LNCaP clone FGC (cell line): Measurements from ENCODE around the gene LRSAM1.

Source experiments
- DNase-seq: peaks from one replicate; pipeline ENCODE4 v3.0.0-alpha.2; 2011; ENCODE audit warnings: low read depth
- H3K4me3 ChIP-seq: 2 replicates; pipeline ENCODE4 v1.5.1; 2011; ENCODE audit warnings: mild to moderate bottlenecking, low read depth, low read length, control low read depth
- TF ChIP-seq, protein P1 (sequence below): IDR thresholded peaks from 2 replicates; pipeline ENCODE4 v1.5.1; 2012; ENCODE audit warnings: mild to moderate bottlenecking; ENCODE audit not compliant: control insufficient read depth, insufficient read depth; ENCODE audit errors: extremely low read depth

The LRSAM1 gene

DNA sequence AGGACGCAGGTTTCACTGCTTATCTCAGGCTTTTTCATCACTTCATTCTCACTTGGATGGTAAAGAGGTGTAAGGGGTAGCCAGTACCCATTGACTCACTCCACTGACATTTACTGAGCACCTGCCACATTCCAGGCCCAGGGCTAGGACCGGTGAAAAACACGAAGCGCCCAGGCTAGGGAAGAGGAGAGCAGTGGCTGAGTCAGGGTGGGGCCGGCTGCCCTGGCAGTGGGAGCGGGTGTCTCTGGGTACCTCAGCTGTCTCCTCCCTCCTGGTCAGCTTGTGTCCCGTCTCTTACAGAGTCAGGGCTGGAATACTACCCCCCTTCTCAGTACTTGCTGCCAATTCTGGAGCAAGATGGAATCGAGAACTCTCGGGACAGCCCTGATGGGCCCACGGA is 22.2 kb downstream of the LRSAM1 start:
- TF ChIP-seq, protein P1, sequence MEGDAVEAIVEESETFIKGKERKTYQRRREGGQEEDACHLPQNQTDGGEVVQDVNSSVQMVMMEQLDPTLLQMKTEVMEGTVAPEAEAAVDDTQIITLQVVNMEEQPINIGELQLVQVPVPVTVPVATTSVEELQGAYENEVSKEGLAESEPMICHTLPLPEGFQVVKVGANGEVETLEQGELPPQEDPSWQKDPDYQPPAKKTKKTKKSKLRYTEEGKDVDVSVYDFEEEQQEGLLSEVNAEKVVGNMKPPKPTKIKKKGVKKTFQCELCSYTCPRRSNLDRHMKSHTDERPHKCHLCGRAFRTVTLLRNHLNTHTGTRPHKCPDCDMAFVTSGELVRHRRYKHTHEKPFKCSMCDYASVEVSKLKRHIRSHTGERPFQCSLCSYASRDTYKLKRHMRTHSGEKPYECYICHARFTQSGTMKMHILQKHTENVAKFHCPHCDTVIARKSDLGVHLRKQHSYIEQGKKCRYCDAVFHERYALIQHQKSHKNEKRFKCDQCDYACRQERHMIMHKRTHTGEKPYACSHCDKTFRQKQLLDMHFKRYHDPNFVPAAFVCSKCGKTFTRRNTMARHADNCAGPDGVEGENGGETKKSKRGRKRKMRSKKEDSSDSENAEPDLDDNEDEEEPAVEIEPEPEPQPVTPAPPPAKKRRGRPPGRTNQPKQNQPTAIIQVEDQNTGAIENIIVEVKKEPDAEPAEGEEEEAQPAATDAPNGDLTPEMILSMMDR: no peak
- no peak overlapping the region for H3K4me3 ChIP-seq
- DNase-seq: no peak

DNA sequence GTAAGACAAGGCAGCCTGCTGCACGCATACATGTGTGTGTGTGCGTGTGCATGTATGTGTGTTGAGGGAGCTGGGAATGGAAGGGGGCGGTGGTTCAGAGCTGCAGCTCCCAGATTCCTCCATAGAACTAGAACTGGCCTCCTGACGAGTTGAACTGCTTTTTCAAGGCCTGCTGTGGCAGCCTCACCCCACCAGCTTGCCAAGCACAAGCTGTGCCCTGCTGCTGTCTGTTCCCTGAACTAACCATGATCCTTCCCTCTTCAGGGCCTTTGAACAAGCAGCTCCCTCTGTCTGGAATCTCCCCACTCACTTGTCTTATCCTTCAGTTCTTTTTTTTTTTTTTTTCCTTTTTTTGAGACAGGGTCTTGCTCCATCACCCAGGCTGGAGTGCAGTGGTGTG is 22.6 kb downstream of the LRSAM1 start:
- no peak for DNase-seq
- H3K4me3 ChIP-seq: no peak overlapping the region
- TF ChIP-seq, protein P1: no peak

DNA sequence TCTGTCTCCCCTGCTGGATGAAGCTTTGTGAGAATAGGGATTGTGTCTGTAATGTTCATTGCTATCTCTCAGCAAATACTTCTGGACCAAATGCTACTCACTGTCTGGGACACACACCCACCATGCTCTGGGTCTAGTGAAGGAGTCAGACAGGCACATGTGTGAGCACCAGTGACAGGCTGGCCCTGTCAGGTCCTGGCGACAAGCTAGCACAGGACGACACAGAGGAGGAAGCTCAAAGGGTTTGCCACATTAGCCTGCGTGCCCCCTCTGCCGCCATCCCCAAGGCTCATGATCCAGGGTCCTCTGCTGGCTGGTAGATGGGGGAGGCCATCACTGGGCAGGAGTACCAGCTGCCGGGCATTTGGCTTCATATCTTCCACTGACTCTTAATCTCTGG is 23.3 kb downstream of the LRSAM1 start:
- no peak overlapping the region for H3K4me3 ChIP-seq
- DNase-seq: no peak
- TF ChIP-seq, protein P1: no peak

DNA sequence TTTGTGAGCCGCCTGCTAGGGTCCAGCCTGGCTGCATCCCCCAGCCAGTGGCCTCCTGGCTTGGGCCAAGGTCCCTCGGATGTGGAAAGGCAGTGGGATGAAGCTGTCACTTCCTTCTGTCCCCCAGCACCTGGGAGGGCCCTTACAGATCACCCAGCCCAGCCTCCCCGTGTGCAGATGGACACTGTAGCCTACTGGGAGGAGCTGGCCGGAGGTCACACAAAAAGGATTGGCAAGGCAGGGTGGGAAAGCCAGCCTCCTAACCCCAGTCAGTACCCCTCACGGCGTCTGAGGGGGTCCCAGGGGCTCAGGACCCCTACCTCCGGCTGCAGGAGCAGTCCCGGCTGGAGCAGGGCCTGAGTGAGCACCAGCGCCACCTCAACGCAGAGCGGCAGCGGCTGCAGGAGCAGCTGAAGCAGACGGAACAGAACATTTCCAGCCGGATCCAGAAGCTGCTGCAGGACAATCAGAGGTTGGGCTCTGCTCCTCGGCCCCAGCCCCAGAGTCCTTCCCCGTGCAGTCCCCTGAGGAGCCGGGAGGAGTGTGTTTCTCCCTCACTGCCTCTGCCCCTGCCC is 28.3 kb downstream of the LRSAM1 start:
- DNase-seq: no peak
- no peak overlapping the region for H3K4me3 ChIP-seq
- TF ChIP-seq, protein P1: no peak

DNA sequence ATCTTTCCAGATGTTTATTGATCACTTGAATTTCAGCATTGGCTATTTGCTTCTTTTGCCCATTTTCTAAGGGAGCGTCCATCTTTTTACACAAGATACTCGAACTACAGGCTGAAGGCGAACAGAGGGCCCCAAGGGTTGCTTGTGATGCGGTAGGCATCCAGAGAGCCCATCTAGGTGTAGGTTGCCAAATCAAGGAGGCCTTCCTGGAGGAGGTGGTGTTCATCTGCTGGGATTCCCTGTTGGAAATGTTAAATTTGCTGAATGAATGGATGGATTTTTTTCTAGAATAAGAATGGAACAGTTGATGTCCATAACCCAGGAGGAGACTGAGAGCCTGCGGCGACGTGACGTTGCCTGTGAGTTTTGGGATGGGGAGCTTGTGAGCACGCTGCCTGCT is 31.4 kb downstream of the LRSAM1 start:
- H3K4me3 ChIP-seq: no peak overlapping the region
- TF ChIP-seq, protein P1: no peak
- no peak for DNase-seq

DNA sequence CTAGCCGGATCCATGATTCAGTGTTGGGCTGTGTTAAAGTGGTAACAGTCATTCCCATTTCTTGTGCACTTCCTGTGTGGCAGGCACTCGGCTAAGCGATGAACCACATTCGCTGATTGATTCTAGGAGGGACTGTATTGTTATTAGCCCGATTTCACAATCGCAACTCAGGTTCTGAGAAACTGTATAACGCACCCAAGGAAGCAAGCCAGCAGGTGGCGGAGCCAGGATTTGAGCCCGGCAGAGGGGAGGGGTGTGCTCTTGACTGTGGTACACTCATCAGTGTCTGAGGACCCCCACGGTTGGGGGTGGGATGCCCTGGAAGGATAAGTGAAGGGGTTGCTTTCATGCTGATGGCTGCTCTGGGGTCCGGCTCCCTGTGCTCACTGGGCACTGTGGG is 34.7 kb downstream of the LRSAM1 start:
- DNase-seq: no peak
- TF ChIP-seq, protein P1: no peak
- no peak overlapping the region for H3K4me3 ChIP-seq

DNA sequence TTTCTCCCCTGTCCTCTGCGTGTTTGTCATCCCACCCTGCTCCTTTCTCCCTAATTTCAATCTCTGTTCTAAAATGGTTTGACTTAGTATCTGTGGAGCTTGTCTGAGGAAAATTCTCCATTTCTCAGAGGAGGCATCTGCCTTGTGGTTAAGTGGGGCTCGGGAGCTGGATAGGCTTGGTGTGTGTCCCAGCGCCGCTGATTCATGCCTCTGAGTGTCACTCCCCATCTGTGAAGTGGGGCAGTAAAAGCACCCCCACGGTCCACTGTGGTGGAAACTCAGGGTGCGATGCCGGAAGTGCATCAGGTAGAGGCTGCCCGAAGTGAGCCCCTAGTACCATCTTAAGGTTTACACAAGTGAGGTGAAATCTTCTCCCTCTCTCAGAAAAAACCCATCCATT is 37.6 kb downstream of the LRSAM1 start:
- H3K4me3 ChIP-seq: no peak overlapping the region
- DNase-seq: no peak
- TF ChIP-seq, protein P1: no peak
